Epithelial cell of esophagus (primary cell): ENCODE measurements around the gene MAN1C1.
A peak's percentile ranks its signal among the peaks of the same experiment; 100 is the strongest.

Source experiments
- DNase-seq: peaks from one replicate; pipeline ENCODE4 v3.0.0; 2010; ENCODE audit warnings: low read depth
- H3K4me3 ChIP-seq: 2 replicates; pipeline ENCODE4 v1.5.1; 2011; ENCODE audit warnings: mild to moderate bottlenecking, low read length, control low read depth
- CTCF ChIP-seq: IDR thresholded peaks from 2 replicates; pipeline ENCODE4 v1.5.1; 2011; ENCODE audit warnings: low read depth, mild to moderate bottlenecking, low read length, control low read depth, inconsistent platforms; ENCODE audit not compliant: insufficient read depth; ENCODE audit errors: missing control alignments

MAN1C1 gene

DNA sequence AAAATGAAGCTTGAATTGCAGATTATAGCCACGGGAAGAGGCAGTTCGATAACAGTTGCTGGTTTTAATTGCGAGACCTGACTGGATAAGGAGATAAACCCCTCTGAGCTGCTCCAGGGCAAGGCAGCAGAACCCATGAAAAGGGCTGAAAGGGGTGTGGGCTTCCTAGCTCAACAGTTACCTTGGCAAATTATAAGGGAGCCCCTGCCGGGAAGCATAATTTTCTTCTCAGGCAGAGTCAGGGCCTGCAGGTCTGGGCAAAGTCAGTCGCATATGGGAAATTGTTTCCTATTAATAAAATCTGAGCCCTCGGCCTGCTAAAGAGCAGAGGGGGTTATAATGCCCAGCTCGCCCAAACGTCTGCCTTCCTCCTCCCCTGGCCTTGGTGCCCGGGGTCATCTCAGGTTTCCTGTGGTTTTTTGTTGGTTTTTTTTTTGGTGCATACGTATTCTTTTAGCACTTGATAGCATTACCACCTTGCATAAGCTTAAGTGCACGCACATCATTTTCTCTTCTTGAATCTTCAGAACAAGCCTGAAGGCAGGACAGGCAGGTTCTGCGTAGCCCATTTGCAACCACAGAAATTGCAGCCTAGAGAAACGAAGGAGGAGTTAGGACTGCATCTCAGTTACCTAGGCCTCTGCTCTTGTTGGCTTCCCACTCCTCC, 149.5 kb downstream of the MAN1C1 start:
- TF ChIP-seq CTCF = no peak
- no peak for DNase-seq
- H3K4me3 ChIP-seq = no peak overlapping the region

DNA sequence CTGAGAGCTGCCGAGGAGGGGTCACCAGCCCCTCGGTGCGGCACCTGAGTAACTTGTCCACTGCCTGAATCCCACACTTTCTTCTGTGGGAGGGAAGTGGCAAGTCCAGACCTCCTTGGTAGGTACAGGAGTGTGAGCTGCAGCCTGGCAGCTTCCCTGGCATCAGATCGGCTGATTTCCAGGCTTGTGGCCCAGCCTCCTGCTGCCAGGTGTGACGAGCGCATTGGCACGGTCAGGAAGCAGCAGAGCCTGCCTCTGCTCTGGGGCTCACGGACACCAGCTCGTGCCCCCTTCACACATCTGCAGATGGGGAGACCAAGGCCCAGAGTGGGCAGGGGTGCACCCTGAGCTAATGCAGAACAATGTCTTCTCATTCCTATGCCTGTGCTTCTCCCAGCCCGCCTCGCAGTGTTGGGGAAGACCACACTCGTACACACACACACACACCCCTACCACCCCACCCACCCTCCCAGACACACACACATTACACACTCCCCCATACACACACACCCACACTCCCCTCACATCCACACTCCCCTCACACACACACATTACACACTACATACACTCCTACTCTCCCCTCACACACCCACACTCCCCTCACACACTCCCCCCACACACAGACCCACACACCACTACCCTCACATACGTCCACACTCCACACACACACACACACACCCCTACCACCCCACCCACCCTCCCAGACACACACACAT, 150.3 kb downstream of the MAN1C1 start:
- DNase-seq = peak; percentile 11
- TF ChIP-seq CTCF = no peak

GRCh38 chr1:25767437-25767770, 150.8 kb downstream of the MAN1C1 start:
- TF ChIP-seq CTCF = no peak
- DNase-seq = no peak
- H3K4me3 ChIP-seq = no peak overlapping the region

More for the DNA sequence above, 150.3 kb downstream of the MAN1C1 start:
- no peak overlapping the region for H3K4me3 ChIP-seq

DNA sequence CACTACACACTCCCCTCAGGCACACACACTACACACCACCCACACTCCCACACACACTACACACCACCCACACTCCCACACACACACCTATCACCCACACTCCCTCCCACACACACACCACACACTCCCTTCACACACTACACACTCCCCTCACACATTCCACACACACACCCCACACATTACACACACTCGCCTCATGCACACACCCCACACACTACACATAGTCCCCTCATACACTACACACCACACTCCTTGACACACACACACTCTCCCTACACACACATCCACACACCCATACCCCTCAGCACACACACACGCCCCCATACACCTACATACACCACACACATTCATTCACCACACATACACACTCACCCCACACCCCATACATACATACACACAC, 152.4 kb downstream of the MAN1C1 start:
- no peak overlapping the region for H3K4me3 ChIP-seq
- DNase-seq = no peak
- no peak for TF ChIP-seq CTCF

GRCh38 chr1:25769625-25770383, 153.2 kb downstream of the MAN1C1 start:
- H3K4me3 ChIP-seq = no peak overlapping the region
- no peak for DNase-seq
- no peak for TF ChIP-seq CTCF

DNA sequence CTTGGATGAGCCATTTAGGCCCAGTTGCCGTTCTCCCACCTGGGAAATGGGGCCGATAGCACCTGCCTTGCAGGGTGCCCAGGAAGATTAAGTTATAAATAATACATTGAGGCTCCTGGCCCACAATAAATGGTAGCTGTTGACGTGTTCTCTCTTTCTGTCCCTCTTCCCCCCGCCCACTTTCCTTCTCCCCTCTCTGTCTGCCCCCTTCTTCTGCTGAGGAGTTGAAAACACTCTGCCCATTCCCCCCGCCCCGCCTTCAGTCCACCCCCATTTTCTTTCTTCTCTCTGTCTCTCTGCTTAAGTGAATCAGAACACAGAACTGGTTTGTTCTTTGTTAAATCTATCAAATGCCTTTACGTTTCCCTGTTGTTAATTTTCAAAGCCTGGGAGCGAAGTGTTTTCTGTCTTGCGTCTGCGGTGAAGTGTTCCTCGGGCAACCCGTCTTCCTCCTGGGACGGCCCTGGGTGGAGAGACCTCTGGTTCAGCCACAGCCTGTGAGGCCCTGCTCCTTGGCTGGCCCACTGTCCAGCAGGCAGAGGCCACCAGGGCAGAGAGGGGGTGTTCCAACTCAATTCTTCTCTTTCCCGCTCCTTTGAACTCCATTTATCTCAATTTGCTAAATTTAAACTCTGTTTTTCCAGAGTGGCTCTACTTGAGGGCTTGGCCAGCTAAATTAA, 154.1 kb downstream of the MAN1C1 start:
- TF ChIP-seq CTCF = no peak
- DNase-seq = no peak

More for the DNA sequence above, 154.1 kb downstream of the MAN1C1 start:
- H3K4me3 ChIP-seq = no peak overlapping the region
